GM18870 (cell line): Measurements from ENCODE around the gene BRWD1.
A peak's percentile ranks its signal among the peaks of the same experiment; 100 is the strongest.

Experiments
- ATAC-seq: cut with Tn5 transposase; IDR thresholded peaks from one replicate; pipeline ENCODE4 v1.9.1; 2021; ENCODE audit warnings: moderate library complexity; ENCODE audit not compliant: unreplicated experiment

The BRWD1 gene

DNA sequence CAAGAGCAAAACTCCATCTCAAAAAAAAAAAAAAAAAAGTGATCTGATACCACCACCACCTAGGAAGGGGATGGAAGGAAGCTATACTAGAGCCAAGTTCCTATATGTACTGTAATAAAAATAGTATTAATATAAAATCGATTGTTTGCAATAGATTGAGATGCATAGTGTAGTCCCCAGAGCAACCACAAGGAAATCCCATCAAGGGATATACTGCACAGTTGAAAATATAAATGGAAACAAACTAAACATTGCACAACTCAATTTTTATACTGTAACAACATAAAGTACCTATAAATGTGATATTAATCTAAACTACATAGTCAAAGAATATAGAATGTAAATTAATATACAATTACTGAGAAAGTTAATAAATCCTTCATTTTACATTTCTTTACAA is 109.3 kb downstream of the BRWD1 start:
- no peak for ATAC-seq

DNA sequence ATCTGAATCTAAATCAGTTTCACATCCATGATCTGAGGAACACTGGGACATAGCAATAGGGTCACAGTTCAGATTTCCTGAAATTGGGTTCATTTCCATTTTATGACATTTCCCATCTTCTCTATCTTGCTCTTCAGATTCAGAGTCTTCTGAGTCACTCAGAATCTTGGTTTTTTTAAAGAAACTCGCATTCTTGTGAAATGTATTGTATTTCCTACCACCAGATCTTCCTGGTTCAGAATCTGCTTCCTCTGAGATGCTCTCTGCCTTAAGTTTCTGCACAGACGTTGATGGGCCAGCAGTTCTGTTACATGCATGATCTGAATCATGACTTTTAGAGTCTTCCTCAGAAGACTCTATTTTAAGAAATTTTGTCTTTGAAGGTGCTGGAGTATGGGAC is 114.6 kb downstream of the BRWD1 start:
- ATAC-seq = no peak

DNA sequence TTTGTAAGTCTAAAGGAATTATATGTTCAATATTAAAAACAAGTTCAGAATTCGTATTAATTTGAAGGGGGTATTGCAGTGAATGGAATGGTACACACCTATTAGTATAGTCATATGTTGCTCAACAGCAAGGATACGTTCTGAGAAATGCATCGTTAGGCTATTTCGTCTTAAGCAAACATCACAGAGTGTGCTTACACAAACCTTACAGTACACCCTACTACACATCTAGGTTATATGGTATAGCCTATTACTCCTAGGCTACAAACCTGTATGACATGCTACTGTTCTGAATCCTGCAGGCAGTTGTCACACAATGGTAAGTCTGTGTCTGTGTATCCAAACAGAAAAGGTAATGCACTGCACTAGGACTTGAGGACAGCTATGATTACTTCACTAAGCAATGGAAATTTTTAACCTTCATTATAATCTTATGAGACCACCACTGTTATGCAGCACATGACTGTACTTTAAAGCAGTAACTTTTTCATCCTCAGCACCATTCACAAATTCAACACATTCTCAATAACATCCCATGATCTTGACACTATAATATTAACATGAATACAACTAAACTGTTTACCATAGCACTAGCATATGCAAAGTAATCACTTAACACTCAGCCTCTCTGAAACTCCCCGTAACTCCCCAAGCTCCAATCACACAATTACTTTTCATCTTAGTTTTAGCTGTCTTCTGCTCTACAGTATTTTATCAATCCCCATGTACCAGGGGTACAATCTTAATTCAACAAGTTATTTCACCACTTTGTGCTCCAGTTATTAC is 115.8 kb downstream of the BRWD1 start:
- no peak for ATAC-seq

DNA sequence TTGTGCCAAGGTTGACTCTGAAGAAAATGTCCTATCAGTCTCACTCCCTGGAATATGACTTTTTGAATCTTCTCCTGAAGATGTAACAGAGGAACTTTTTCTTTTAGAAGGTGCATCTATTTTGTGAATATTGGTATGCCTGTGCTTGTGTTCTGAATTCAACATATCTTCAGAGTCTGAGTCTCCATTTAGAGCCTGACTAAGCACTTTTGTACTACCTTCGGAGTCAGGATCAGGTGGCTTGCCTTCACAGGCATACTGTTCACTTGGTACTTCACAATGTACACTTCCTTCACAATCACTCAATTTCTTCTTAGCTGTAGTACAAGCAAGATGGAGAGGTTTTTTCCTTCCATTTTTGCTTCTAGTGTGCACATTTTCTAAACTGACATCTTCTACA is 116.6 kb downstream of the BRWD1 start:
- no peak for ATAC-seq

DNA sequence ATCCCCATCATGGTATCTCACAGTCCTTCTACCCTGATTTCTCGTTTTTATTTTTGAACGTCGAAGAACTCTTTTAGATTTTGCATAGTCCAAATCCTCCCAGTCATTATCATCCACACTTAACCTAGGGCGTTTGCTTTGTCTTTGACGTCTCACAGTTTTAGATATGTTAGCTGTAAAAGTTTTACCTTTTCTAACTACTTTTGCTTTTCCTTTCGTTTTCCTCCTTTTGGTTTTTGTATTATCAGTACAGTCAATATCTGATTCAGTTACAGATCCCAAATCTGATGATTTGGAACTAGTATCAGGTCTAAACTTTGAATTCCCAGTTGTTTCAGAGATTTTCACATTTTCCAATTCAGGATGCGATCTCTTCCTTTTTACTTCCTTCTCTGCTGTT is 117.1 kb downstream of the BRWD1 start:
- no peak for ATAC-seq

DNA sequence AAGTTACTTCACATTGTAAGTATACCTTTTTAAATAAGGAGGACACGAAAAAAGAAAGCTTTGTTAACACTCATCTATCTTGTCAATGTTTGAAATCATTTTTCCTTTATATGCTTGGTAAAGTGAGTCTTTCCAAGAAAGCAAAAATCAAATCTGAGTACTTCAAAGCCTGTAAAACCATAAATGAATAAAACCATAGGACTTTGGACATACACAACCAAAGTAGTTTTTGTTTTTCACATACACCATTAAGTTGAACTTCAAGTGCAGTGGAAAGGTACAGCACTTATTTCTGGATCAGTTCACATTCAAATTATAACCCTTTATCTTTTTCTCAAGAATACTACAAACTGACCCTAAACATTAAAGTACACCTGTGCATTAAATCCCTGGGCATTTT is 120.1 kb downstream of the BRWD1 start:
- ATAC-seq = no peak

DNA sequence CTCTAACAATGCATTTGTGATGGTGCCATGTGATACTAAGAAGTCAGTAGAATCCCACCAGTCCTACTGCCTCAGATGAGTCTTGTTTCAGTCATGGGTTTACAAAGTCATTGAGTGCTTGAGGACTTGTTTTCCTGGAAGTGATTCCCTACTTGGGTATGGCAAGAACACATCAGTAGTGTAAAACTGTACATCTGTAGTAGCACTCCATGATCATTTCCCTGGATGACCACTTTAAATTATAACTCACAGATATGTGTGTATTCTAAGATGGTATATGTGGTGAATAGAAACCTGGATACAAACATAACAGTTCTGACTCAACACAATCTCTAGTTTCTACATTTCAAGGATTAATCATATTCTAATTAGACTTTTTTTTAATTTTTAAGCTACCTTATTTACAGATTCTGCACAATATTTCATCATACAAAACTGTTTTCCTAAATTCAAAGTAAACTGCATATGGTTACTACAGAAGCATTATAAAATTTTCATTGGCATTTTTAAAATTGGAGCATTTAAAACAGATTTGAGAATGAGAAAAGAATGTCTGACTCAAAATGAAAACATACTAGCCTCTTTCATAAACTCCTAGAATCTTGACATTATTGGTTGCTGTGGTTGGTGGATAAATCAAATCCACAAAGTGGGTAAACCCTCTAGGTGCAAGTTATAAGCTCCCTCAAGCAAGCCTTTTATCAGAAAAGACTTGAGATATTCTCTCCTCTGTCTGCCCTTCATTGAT is 123.4 kb downstream of the BRWD1 start:
- no peak for ATAC-seq

DNA sequence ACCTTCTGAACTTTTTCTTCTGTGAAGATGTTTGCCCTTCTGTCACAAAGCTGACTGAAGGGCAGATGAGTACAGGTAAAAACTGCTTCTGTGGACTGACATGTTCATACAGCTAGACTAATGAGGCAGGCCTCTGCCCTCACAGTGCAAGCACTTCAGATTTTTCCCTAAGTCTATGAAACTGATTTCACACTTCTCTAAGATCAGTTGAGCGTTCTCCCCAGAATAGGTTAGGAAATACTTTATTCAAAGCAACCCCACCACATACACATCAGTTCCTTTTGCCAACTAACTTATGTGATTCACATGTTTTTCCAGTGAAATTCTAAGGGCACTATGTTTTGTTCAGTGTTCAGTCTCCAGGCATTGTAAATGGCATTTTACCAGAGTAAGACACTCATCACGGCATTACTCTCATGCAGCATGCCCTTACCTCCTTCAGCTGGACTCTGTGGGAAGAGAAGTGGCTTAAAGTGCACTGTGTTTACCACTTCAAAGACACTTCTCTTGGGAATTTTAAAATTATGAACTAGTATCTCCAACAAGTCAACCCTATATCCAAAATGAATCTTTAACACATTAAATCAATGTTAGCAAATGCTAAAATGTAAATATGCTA is 124.8 kb downstream of the BRWD1 start:
- ATAC-seq = no peak

DNA sequence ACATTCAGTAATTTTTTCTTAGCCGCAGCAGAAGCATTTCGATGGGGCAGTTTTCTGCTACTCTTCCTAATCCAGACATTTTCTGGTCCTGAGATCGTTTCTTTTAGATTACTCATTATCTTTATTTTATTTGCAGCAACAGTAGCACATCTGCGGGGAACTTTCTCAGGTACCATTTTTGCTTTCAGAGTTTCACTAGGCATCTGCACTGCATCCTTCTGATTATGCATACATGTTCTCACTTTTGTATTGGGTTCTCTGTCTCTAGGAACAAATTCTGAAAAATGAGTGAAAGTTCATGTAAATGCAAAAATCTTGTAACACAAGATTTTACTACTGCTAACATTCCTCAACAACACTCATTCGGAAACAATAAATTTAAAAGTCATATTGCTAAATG is 126.3 kb downstream of the BRWD1 start:
- no peak for ATAC-seq

DNA sequence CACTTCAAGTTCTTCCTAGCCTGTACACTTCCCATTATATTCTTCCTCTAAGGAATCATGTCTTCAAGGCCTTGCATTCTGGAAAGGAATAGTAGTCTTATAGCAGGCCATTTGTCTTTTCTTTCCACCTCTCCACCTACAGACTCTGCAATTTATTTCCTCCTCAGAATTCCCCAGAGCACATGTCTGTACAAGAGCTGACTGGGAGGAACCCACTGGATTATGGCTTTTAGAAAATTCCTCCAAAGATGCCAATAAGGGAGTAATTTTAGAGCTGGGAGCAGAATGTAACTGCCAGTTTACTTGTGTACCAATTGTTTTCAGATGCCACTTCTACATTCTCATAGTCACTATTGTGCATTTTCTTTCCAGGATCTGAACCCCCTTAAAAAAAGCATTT is 126.8 kb downstream of the BRWD1 start:
- no peak for ATAC-seq

DNA sequence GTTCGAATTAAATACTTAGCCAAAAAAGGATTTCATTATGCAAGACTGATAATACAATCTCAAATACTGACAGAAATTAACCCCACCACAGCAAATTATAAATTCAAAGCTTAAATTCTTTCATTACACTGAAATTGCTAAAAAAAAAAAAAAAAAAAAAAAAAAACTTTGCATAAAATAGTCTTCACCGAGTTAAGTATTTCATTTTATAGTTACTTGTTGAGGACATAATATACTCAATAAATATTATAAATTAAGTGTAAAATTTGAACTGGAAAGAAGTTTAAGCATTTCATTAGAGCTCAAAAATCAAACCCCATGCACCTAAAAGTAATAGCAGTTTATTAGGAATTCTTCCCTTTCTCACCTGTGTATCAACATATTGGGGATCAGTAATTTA is 128.3 kb downstream of the BRWD1 start:
- ATAC-seq = no peak

DNA sequence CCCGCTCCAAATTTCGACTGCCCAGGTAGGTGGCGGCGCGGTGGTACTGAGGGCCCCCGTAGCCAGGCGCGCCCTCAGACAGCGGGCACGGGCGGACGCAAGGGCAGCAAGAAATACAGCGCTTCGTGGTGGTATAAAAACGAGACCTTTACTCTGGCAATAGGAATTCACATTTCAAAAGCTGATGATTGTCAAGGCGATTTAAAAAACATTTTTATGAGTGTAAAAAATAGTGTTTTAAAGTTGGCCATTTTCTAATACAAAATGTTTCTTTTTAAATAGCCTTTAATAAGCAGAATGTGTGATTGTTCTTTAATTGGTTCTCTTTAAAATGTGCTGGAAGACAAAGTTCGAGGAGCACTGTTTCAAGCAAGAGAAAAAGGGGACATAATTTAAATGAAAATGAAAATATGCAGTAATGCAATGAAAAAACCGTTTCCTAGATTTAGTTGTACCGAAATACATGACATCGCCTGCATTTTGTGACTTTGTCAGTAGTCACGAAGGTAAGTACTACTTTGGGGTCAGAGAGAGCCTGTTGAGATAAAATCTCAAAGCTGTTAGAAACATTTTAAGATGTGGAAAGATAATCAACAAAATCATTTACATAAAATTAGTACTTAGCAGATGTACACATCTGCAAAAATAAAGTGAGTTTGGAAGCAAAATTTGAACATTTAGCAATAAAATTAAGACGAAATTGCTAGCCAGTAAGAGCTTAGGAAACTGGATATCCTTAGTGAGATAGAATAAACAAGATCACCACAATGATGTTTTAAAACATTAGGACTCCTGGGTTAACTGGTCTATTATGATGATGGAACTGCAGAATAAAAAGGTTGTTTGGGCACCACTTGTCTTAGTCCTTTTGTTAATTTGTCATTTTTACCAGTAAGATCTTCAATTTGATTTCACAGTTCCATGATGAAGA is 129.1 kb downstream of the BRWD1 start:
- ATAC-seq = no peak

DNA sequence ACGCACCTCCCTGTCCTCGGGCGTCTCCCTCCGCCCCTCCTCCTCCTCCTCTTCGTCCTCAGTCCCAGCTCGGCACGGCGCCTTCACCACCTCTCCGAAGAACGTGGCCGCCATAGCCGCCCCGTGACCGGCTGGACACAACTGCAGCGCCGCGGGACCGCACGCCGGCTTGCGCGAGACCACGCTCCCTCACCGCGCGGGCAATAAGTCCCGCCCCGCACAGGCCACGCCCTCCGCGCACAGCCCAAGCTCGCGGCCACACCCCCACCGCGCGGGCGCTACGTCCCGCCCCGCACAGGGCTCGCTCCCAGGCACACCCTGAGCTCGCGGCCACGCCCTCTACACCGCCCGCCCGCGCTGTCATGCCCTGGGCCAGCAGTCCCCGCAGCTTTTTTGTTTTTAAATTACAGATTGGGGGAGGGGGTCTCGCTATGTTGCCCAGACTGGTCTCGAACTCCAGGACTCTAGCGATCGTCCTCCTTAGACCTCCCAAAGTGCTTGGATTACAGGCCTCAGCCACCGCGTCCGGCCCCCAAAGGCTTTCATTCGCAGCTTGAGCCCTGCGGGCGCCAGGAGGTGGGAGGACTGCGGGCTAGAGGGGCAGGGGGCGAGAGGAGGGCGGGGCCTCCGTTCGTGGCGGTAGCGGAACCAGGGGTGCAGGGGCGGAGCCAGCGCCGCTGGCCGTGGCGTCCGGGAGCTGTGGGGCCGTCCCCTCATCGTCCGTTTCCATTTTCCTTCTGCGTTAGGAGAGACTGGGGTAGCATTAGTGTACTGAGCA is 130.0 kb downstream of the BRWD1 start, which contains the start of gene PSMG1:
Gene PSMG1 (minus strand): TSS at position 180 of the 778 bp plus-strand sequence. CDS start 66 bp downstream, at position 114.
- peak; percentile 51 for ATAC-seq

DNA sequence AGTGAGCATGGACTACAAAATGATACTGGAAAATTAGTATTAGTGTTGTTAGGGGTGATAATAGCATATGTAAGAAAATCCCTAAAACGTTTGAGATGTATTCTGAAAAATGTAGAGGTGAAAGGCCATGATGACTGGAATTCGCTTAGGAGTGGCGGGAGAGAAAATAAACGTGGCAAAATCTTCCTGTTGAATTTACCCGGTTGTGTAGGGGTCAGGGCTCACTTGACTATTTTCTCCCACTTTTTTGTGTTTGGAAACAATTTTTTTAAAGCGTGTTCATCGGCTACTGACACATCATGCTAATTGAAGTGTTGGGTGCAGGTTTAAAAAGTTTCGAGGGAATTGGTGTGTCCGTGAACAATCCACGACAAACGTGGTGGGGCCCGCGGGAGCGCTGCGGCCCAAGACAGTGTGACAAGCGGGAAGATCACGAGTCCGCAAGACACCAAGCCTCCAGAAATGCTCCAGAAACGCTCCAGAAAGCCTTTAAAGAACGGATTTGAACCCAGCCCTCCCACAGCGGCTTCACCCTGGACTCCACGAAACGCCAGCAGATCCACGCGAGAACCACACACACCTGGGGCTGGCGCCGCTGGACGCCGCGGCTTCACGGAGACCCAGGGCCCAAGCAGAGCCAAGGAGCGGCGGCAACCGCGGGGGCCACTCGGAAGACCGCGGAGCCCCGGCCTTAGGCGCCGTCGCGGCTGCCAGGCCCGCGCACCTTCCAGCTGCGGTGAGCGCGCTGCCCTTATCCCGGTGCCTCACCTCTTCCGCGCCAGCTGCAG is 130.8 kb downstream of the BRWD1 start:
- ATAC-seq = peak; percentile 25

DNA sequence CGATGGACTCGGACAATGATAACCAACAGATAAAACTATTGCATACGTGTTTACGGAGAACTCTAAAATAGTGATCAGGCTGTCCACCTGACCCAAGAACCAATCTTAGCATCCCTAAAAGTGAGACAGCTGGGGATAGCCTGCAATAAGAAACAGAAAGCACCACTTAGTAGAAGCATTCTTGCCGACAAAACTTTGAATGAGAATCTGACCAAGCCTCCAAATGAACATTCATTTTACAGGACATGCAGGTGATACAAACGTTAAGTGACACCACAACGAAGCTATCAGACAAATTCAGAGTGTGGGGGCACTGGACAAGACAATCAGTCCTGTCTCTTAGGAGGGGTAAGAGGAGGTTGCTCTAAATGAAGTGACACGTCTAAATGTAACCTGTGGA is 131.4 kb downstream of the BRWD1 start:
- no peak for ATAC-seq

DNA sequence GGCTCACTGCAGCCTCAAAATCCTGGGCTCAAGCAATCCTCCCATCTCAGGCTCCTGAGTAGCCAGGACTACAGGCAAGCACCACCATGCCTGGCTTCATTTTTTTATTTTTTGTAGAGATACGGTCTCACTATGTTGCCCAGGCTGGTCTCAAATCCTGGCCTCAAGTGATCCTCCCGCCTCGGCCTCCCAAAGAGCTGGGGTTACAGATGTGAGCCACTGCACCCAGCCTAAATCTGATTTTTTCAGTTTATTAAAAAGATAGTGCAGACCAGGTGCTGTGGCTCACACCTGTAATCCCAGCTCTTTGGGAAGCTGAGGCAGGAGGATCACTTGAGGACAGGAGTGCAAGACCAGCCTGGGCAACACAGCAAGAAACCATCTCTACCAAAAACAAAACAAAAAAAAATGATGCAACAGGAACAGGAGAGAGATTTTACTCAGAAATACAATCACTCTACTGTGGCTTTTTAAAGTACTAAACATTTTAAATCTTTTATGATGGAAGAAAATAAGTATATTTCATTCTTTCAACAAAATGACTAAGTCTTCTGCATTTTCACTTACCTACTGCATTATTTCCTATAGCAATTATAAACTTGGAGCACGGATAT is 132.1 kb downstream of the BRWD1 start:
- ATAC-seq = no peak

DNA sequence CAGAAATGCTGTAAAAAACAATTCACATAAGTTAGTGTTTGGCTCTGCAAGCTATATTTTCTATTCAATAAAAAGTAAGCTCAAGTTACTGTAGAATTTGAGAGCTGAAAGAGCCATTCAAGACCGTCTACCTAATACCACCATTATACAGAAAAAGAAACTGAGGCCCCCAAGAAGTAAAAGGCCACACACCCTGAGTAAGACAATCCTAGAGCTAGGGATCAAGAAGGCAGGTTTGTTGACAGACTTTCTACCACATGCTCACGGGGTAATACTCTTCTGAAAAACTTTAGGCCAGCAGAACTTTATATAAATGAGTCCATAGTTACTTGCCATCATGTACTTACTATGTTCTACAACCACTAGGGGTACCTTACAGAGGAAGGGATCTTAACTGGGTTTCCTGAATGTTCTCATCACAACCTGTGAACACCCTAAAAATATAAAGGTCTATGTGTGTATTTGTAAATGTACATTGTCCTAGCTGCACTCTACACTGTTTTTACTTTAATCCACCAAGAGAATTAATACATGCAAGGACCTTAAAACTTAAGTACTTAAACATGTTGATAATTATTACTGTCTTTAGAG is 132.9 kb downstream of the BRWD1 start:
- ATAC-seq = no peak

DNA sequence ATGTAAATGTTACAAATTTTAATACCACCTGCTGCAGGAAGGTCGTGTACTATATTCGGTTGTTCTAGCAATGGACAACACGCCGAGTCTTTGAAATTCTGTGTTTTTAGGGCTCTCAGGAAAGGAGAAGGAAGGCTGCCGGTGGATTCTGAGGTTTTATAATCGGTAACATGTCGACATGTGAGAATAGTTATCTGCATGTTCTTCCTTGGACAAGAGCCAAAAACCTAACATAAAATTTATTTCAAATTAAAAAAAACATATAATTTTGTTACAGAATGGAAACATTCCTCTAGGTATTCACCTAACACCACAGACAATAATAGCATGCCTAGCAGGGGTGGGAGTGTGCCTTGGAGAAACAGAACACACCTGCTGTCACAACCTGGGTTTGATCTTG is 135.0 kb downstream of the BRWD1 start:
- ATAC-seq = no peak
